GM12878 (cell line): ENCODE measurements around the gene LRP8. TPM values are rescaled to one million over a fixed set of nuclear protein-coding genes. Genes with fewer than 3 reads are reported as not detected.

Experiments used
- HDAC6 ChIP-seq: fragments of 200-600 bp; sonication (generic); IDR thresholded peaks from one replicate; pipeline ENCODE4 v1.8.0; 2017; ENCODE audit warnings: antibody characterized with exemption; ENCODE audit not compliant: unreplicated experiment
- IRF4 ChIP-seq: IDR thresholded peaks from 2 replicates; pipeline ENCODE4 v1.6.1; 2011; ENCODE audit warnings: low read depth, low read length
- PAX8 ChIP-seq: fragments of 450-650 bp; IDR thresholded peaks from 2 replicates; pipeline ENCODE4 v1.6.1; 2017; ENCODE audit warnings: mild to moderate bottlenecking, moderate library complexity
- RELA ChIP-seq: fragments of 450-650 bp; IDR thresholded peaks from 2 replicates; pipeline ENCODE4 v1.8.0; 2014; ENCODE audit warnings: borderline replicate concordance; ENCODE audit not compliant: partially characterized antibody
- RUNX3 ChIP-seq: IDR thresholded peaks from 2 replicates; pipeline ENCODE4 v1.6.1; 2012; ENCODE audit warnings: low read length, inconsistent platforms
- SRF ChIP-seq, 2 experiments: IDR thresholded peaks; 2 replicates each; pipeline ENCODE4 v1.6.1; 2011; ENCODE audit warnings: low read depth in 2 of 2, low read length in 2 of 2, mild to moderate bottlenecking in 1 of 2, moderate library complexity in 1 of 2
- SUZ12 ChIP-seq: fragments of 200-600 bp; sonication (generic); IDR thresholded peaks from one replicate; pipeline ENCODE4 v1.6.1; 2018; ENCODE audit warnings: antibody characterized with exemption, mild to moderate bottlenecking; ENCODE audit not compliant: unreplicated experiment
- polyA plus RNA-seq, 11 experiments: library from polyadenylated mRNA; depleted of rRNA in 4 of 11; unstranded in 6 of 11; stranded (reverse) in 5 of 11; fragments of >200 nt; fragmentation: Nextera tagmentation in 4 of 11; fragmentation: Illumina TruSeq in 1 of 11; extraction: Ambion mirVana in 4 of 11; extraction: Trizol in 1 of 11; gene quantifications; 1 replicate in 1 of 11; 2 replicates in 10 of 11; pipeline versions ENCODE4 v1.2.1 to v1.2.3, GENCODE V29; 2011 to 2016; ENCODE audit warnings: inconsistent platforms in 2 of 11, missing spikeins in 2 of 11, low read depth in 1 of 11
- total RNA-seq, 4 experiments: library from RNA; depleted of rRNA in 3 of 4; stranded (reverse); fragments of >200 nt in 3 of 4; fragmentation: Illumina TruSeq in 1 of 4; extraction: Trizol in 1 of 4; gene quantifications; 2 replicates each; pipeline versions ENCODE4 v1.2.1 to v1.2.3, GENCODE V29; 2013 to 2021
- TF ChIP-seq, protein P1 (sequence below): fragments of 450-650 bp; IDR thresholded peaks from 2 replicates; pipeline ENCODE4 v1.6.1; 2018; ENCODE audit warnings: mild to moderate bottlenecking, low read depth, moderate library complexity; ENCODE audit not compliant: partially characterized antibody
- TF ChIP-seq, protein P2 (sequence below): fragments of 450-650 bp; IDR thresholded peaks from 2 replicates; pipeline ENCODE4 v1.6.1; 2016; ENCODE audit warnings: mild to moderate bottlenecking
- TF ChIP-seq, protein P3 (sequence below): fragments of 450-650 bp; IDR thresholded peaks from 2 replicates; pipeline ENCODE4 v1.6.1; 2014; ENCODE audit warnings: mild to moderate bottlenecking

LRP8 gene
- total and polyA plus RNA-seq, 10 of the 15 experiments (the other 5 are each of a cell fraction or from before 2014, with no cell fraction given), result 2.8 to 40.5 (median 22.3) TPM

DNA sequence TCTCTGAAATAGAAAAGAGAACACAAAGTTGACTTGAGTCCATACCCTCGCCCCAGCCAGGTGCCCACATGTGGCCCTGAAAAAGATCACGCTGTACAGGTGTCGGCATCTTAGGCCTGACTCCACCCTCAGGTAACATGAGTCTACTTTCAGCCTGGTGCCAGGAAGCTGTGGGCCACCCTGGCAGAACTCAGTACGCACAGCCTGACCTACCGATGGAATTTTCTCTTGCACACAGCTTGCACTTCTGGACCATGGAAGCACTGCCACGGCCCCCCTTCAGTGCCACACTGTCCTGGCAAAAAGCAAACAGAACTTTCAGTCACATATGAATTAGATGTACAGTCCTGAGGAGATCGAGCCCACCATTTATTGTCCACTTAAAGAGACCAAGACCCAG is 109.7 kb downstream of the LRP8 start (continued):
- TF ChIP-seq SRF (IDR thresholded peaks at IDR 0.05; ENCODE audit: low read depth in 2 of 2, low read length in 2 of 2) (no peak), HDAC6 (no peak), SUZ12 (no peak), IRF4 (no peak), RUNX3 (no peak), PAX8 (no peak), RELA (no peak)
- TF ChIP-seq, protein P1, sequence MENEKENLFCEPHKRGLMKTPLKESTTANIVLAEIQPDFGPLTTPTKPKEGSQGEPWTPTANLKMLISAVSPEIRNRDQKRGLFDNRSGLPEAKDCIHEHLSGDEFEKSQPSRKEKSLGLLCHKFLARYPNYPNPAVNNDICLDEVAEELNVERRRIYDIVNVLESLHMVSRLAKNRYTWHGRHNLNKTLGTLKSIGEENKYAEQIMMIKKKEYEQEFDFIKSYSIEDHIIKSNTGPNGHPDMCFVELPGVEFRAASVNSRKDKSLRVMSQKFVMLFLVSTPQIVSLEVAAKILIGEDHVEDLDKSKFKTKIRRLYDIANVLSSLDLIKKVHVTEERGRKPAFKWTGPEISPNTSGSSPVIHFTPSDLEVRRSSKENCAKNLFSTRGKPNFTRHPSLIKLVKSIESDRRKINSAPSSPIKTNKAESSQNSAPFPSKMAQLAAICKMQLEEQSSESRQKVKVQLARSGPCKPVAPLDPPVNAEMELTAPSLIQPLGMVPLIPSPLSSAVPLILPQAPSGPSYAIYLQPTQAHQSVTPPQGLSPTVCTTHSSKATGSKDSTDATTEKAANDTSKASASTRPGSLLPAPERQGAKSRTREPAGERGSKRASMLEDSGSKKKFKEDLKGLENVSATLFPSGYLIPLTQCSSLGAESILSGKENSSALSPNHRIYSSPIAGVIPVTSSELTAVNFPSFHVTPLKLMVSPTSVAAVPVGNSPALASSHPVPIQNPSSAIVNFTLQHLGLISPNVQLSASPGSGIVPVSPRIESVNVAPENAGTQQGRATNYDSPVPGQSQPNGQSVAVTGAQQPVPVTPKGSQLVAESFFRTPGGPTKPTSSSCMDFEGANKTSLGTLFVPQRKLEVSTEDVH, result no peak
- TF ChIP-seq, protein P2, sequence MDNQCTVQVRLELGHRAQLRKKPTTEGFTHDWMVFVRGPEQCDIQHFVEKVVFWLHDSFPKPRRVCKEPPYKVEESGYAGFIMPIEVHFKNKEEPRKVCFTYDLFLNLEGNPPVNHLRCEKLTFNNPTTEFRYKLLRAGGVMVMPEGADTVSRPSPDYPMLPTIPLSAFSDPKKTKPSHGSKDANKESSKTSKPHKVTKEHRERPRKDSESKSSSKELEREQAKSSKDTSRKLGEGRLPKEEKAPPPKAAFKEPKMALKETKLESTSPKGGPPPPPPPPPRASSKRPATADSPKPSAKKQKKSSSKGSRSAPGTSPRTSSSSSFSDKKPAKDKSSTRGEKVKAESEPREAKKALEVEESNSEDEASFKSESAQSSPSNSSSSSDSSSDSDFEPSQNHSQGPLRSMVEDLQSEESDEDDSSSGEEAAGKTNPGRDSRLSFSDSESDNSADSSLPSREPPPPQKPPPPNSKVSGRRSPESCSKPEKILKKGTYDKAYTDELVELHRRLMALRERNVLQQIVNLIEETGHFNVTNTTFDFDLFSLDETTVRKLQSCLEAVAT, result no peak
- TF ChIP-seq, protein P3, sequence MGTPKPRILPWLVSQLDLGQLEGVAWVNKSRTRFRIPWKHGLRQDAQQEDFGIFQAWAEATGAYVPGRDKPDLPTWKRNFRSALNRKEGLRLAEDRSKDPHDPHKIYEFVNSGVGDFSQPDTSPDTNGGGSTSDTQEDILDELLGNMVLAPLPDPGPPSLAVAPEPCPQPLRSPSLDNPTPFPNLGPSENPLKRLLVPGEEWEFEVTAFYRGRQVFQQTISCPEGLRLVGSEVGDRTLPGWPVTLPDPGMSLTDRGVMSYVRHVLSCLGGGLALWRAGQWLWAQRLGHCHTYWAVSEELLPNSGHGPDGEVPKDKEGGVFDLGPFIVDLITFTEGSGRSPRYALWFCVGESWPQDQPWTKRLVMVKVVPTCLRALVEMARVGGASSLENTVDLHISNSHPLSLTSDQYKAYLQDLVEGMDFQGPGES, result no peak
- TF ChIP-seq, all 136 proteins: peak for 0
